SKM-1 treated with dmso at 0.1 percent for 144 hours (cell line): ENCODE results near the gene ZNF316.
"Not testable (repeated sequence)": the region's sequence is repeated elsewhere in the genome, so short reads cannot be mapped to it uniquely, and the experiment has no call there.

Experiments
- DNase-seq: peaks from one replicate; lab custom pipeline; 2025; ENCODE audit not compliant: unreplicated experiment; lab: John Stamatoyannopoulos, UW

The ZNF316 gene

GRCh38 chr7:6646465-6646864 lies 9.3 kb downstream of the ZNF316 start:
- DNase-seq = no peak

- no peak for DNase-seq
Observed at GRCh38 chr7:6647080-6647479, 10.0 kb downstream of the ZNF316 start.

- DNase-seq = no peak
Observed at GRCh38 chr7:6647541-6647940, 10.4 kb downstream of the ZNF316 start.

- no peak for DNase-seq
Observed at GRCh38 chr7:6648066-6648814, 11.1 kb downstream of the ZNF316 start.

GRCh38 chr7:6648815-6649104 lies 11.6 kb downstream of the ZNF316 start:
- DNase-seq = no peak

GRCh38 chr7:6649241-6649961 lies 12.3 kb downstream of the ZNF316 start:
- no peak for DNase-seq

- DNase-seq = no peak
Observed at GRCh38 chr7:6650086-6650485, 13.0 kb downstream of the ZNF316 start.

GRCh38 chr7:6650521-6651011 lies 13.4 kb downstream of the ZNF316 start:
- no peak for DNase-seq

- no peak for DNase-seq
Observed at GRCh38 chr7:6651851-6652445, 14.8 kb downstream of the ZNF316 start.

- no peak for DNase-seq
Observed at GRCh38 chr7:6652446-6653011, 15.4 kb downstream of the ZNF316 start.

- no peak for DNase-seq
Observed at GRCh38 chr7:6653071-6654003, 16.2 kb downstream of the ZNF316 start.

GRCh38 chr7:6654113-6654841 lies 17.2 kb downstream of the ZNF316 start:
- no peak for DNase-seq

GRCh38 chr7:6654842-6655610 lies 17.9 kb downstream of the ZNF316 start:
- no peak for DNase-seq

GRCh38 chr7:6655636-6656385 lies 18.7 kb downstream of the ZNF316 start:
- no peak for DNase-seq

GRCh38 chr7:6656413-6656812 lies 19.3 kb downstream of the ZNF316 start:
- no peak for DNase-seq

GRCh38 chr7:6658618-6659345 lies 21.7 kb downstream of the ZNF316 start:
- DNase-seq = no peak

GRCh38 chr7:6670851-6671250 lies 33.7 kb downstream of the ZNF316 start:
- not testable (repeated sequence) for DNase-seq

GRCh38 chr7:6675807-6676405 lies 38.8 kb downstream of the ZNF316 start:
- DNase-seq = no peak
